ENCODE results near the gene IFFO2. TPM values are rescaled to one million over a fixed set of nuclear protein-coding genes. Genes with fewer than 3 reads are reported as not detected.

Gene IFFO2
- 3.3 TPM for total RNA-seq
- long read RNA-seq, partial matches to known transcripts: 0 of 1 reads
- long read RNA-seq, other reads (novel, unspliced or antisense): 1 of 1 reads

DNA sequence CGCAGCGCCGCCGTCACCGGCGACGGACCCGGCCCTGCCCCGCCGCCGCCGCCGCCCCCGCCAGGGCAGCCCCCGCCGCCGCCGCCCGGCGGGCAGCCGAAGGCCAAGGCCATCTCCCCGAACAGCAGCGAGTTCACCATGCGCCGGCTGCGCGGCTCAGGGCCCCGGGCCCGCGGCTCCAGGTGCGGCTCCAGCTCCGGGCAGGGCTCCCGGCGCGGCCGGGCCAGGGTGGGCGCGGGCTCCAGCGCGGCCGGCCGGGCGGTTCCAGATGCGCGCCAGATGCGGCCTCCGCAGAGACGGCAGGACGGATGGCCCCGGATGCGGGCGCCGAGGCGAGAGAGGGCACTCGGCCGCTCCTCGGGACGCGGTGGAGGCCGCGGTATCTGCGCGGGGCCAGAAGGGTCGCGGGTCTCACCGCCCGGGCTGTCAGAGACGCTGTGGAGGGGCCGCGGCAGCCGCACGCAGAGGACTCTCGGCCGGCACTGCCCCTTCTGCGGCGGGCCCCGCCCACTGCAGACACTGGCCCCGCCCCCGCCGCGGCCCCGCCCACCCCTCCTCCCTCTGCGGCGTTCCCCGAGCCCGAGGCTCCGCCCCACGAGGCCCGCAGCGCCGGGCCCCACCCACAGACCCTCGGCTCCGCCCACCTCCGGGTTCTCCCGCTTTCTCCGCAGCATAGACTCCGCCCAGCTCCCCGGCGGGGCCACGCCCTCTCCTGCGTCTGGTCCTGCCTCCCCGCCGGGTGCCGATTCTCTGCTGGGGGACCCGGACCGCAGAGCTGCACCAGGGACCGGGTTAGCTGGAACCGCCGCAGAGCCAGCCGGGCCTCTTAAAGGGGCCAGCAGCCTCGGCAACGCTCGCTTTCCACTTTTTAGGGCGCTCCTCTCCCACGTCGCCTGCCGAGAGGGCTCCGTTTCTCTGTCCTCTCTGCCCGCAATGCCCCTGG lies at the start of gene IFFO2:
Gene IFFO2 (minus strand): TSS at position 484 of the 943 bp plus-strand sequence. CDS start 344 bp downstream, at position 140.
- intact Hi-C loops (cut with micrococcal nuclease): loop anchor here (10.0 kb wide), 1 partner anchor 52 kb away; the partner anchor contains the start of gene ALDH4A1
- TF ChIP-seq, protein P1, sequence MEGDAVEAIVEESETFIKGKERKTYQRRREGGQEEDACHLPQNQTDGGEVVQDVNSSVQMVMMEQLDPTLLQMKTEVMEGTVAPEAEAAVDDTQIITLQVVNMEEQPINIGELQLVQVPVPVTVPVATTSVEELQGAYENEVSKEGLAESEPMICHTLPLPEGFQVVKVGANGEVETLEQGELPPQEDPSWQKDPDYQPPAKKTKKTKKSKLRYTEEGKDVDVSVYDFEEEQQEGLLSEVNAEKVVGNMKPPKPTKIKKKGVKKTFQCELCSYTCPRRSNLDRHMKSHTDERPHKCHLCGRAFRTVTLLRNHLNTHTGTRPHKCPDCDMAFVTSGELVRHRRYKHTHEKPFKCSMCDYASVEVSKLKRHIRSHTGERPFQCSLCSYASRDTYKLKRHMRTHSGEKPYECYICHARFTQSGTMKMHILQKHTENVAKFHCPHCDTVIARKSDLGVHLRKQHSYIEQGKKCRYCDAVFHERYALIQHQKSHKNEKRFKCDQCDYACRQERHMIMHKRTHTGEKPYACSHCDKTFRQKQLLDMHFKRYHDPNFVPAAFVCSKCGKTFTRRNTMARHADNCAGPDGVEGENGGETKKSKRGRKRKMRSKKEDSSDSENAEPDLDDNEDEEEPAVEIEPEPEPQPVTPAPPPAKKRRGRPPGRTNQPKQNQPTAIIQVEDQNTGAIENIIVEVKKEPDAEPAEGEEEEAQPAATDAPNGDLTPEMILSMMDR (IDR thresholded peaks at IDR 0.05; ENCODE audit: borderline replicate concordance): no peak
- Histone ChIP-seq H3K9me3 (replicated peaks) (no peaks in the 10 kb centered on the region), H3K27ac (replicated peaks) (peak within 1 kb of the TSS; percentile 77), H3K4me3 (peak within 1 kb of the TSS; percentile 86), H3K4me1 (peaks cover 47% of the 10 kb centered on the region), H3K27me3 (ENCODE audit: low read depth) (no peaks in the 10 kb centered on the region), H3K36me3 (no peaks in the 10 kb centered on the region)
- DNase-seq: peak; percentile 98

DNA sequence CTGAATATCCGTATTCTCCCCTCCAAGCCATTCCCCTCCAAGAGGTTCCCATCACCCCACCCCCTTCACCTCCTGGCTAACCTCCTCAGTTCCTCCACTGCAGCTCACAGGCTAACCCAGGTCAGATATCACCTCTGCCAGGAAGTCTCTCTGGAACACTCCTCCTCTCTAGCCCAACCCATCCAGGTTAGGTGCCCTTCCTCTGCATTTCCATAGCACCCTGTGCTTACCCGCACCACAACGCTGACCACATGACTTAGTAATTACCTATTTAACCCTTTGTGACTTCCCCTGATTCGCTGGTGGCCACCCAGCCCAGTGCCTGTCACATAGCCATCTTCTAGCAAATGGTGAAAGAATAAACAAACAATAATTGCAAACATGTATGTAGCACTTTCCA lies 49.5 kb upstream of the IFFO2 start:
- intact Hi-C loops (cut with micrococcal nuclease): no loop called here
- Histone ChIP-seq H3K36me3 (no peaks in the 10 kb centered on the region), H3K4me1 (no peaks in the 10 kb centered on the region)

DNA sequence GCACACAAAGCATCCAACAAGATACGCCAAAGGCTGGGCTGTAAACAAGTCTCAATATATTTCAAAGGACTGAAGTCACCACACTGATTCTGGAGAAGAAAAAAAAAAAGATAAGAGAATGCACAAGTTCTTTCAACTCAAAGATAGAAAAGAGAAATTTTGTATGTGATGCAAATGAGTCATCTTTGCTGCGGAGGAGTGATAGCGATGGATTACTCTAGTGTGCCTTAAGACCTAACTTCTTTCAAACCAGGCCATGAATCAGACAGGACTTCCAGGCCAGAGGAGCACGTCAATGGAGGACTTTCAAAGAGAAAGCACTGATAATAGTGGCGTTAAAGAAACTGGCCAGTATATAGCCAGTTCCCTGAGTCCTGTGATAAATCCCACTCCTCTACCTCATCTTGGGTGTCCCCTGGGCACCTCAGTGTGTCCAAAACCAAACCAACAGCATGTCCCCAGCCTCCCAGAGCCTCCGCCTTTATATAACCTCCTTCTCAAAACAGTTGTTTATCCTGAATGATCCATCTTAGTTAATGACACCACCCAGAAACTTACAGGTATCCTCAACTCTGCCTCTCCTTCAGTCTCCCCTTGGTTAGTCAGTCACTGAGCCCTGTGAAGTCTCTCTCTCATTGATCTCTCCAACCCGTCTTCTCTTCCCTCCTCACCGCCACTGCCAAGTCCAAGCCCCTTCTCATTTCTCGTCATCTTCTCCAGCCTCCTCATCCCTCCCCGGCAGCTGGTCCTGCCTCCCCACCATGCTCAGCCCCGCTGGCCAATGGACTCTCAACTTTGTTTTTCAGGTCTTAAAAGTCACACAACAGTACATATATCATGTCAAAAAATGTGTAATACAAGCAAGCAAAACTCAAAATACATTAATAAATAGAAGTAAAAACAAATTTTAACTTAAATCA lies 47.2 kb upstream of the IFFO2 start:
- H3K36me3 ChIP-seq: no peaks in the 10 kb centered on the region
- intact Hi-C loops (cut with micrococcal nuclease): no loop called here
- no peak overlapping the region for H3K27ac ChIP-seq (replicated peaks)
- TF ChIP-seq, protein P1 (IDR thresholded peaks at IDR 0.05; ENCODE audit: borderline replicate concordance): no peak
- H3K9me3 ChIP-seq (replicated peaks): peaks cover 23% of the 10 kb centered on the region
- no peak for DNase-seq
- no peak overlapping the region for H3K4me3 ChIP-seq
- no peaks in the 10 kb centered on the region for H3K4me1 ChIP-seq
- H3K27me3 ChIP-seq (ENCODE audit: low read depth): peaks cover 51% of the 10 kb centered on the region

More for the DNA sequence above, 49.5 kb upstream of the IFFO2 start:
- peaks cover 55% of the 10 kb centered on the region for H3K27me3 ChIP-seq (ENCODE audit: low read depth)
- no peak for DNase-seq
- TF ChIP-seq, protein P1 (IDR thresholded peaks at IDR 0.05; ENCODE audit: borderline replicate concordance): no peak
- H3K27ac ChIP-seq (replicated peaks): no peak overlapping the region
- H3K9me3 ChIP-seq (replicated peaks): peaks cover 13% of the 10 kb centered on the region
- no peak overlapping the region for H3K4me3 ChIP-seq

DNA sequence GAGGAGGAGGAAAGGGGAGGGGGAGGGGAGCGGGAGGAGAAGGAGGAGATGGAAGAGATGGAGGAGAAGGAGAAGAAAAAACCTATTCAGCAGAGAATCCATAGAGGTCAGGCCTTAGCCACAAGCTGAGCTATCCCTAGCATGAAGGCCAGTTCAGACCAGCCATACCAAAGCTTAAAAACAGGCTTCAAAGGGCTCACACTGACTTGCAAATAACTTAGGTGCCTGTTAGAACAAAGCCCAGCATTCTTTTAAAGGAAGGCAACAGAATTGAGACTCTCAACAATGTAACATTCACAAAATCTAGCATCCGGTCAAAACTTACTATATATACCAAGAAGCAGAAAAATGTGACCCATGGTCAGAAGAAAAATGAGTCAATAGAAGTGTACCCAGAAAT lies 43.6 kb upstream of the IFFO2 start:
- H3K36me3 ChIP-seq: no peaks in the 10 kb centered on the region
- no peak overlapping the region for H3K27ac ChIP-seq (replicated peaks)
- peaks cover 23% of the 10 kb centered on the region for H3K9me3 ChIP-seq (replicated peaks)
- no peaks in the 10 kb centered on the region for H3K4me1 ChIP-seq
- TF ChIP-seq, protein P1 (IDR thresholded peaks at IDR 0.05; ENCODE audit: borderline replicate concordance): no peak
- DNase-seq: no peak
- no peak overlapping the region for H3K4me3 ChIP-seq
- intact Hi-C loops (cut with micrococcal nuclease): no loop called here
- peaks cover 28% of the 10 kb centered on the region for H3K27me3 ChIP-seq (ENCODE audit: low read depth)

DNA sequence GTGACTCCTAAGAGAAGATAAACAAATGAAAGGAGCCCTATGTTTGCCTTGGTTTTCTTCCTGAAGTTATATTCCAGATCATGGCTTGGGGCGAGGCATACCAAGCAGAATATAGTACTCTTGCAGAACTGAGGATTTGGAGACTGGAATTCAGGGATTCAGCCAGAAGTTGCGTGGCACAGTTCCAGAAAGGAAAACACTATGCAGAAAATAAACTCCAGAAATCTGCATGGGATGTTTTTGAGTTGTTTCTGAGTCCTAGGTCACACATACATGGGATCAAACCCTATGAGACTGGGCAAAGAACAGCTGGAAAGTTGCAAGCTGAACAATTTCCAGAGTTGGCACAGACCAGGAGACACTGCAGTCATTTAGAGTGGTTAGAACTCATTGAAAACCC lies 42.9 kb upstream of the IFFO2 start:
- peaks cover 25% of the 10 kb centered on the region for H3K27me3 ChIP-seq (ENCODE audit: low read depth)
- H3K36me3 ChIP-seq: no peaks in the 10 kb centered on the region
- peaks cover 23% of the 10 kb centered on the region for H3K9me3 ChIP-seq (replicated peaks)
- no peak for DNase-seq
- no peaks in the 10 kb centered on the region for H3K4me1 ChIP-seq
- no peak overlapping the region for H3K4me3 ChIP-seq
- TF ChIP-seq, protein P1 (IDR thresholded peaks at IDR 0.05; ENCODE audit: borderline replicate concordance): no peak
- H3K27ac ChIP-seq (replicated peaks): no peak overlapping the region
- intact Hi-C loops (cut with micrococcal nuclease): no loop called here

Measured in left ventricle myocardium inferior (tissue), 1 donor.